ENCODE data around the gene SOWAHA.

DNA sequence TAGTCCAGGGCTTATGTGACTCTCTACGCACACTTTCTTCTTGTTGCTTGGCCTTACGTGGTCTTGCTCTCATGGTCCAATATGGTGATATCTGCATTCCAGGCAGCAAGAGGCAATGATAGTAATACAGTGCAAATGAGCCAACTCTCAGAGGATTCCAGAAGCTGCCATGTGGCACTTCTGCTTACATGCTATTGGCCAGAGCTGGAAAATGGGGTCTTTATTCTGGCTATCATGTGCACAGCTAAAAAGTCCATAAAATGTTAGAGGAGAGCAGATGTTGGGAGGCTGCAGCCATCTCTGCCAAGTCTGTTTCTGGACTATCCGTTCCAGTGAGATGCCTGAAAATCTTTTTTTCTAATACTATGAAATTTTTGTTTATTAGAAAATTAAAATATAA is 33.1 kb upstream of the SOWAHA start:
- TF ChIP-seq POLR2AphosphoS5 (IDR thresholded peaks at IDR 0.05) (no peak), POLR2A (IDR thresholded peaks at IDR 0.05) (no peak)
- TF ChIP-seq, protein P1, sequence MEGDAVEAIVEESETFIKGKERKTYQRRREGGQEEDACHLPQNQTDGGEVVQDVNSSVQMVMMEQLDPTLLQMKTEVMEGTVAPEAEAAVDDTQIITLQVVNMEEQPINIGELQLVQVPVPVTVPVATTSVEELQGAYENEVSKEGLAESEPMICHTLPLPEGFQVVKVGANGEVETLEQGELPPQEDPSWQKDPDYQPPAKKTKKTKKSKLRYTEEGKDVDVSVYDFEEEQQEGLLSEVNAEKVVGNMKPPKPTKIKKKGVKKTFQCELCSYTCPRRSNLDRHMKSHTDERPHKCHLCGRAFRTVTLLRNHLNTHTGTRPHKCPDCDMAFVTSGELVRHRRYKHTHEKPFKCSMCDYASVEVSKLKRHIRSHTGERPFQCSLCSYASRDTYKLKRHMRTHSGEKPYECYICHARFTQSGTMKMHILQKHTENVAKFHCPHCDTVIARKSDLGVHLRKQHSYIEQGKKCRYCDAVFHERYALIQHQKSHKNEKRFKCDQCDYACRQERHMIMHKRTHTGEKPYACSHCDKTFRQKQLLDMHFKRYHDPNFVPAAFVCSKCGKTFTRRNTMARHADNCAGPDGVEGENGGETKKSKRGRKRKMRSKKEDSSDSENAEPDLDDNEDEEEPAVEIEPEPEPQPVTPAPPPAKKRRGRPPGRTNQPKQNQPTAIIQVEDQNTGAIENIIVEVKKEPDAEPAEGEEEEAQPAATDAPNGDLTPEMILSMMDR (IDR thresholded peaks at IDR 0.05) = no peak
